ENCODE data around the gene FSD1L. TPM values are rescaled to one million over a fixed set of nuclear protein-coding genes. Genes with fewer than 3 reads are reported as not detected.

FSD1L gene
- total RNA-seq, 2 donors from 2014 or later = 2.3 to 3.9 TPM

- Mint-ChIP-seq H3K4me1 (ENCODE audit: low read depth in 2 of 2) (no peaks in the 10 kb centered on the region), H3K4me3 (no peak overlapping the region), H3K9me3 (no peaks in the 10 kb centered on the region), H3K36me3 (no peaks in the 10 kb centered on the region), H3K27me3 (peaks cover 0 to 6% of the 10 kb centered on the region in 2 donors), H3K27ac (no peak overlapping the region)
- DNase-seq (ENCODE audit: low spot score) (no peak), ATAC-seq (no peak)
Observed at GRCh38 chr9:105421154-105421553, 26.7 kb upstream of the FSD1L start.

GRCh38 chr9:105421864-105422263 lies 26.0 kb upstream of the FSD1L start:
- H3K4me3 Mint-ChIP-seq = no peak overlapping the region
- no peaks in the 10 kb centered on the region for H3K36me3 Mint-ChIP-seq
- H3K27ac Mint-ChIP-seq = no peak overlapping the region
- H3K27me3 Mint-ChIP-seq = peaks cover 0 to 6% of the 10 kb centered on the region in 2 donors
- no peaks in the 10 kb centered on the region for H3K4me1 Mint-ChIP-seq (ENCODE audit: low read depth in 2 of 2)
- no peaks in the 10 kb centered on the region for H3K9me3 Mint-ChIP-seq
- DNase-seq (ENCODE audit: low spot score) (no peak), ATAC-seq (no peak)

- ATAC-seq = no peak
- H3K4me3 Mint-ChIP-seq = no peak overlapping the region
Observed at GRCh38 chr9:105425816-105426433, 21.9 kb upstream of the FSD1L start.

GRCh38 chr9:105426657-105427056 lies 21.2 kb upstream of the FSD1L start:
- H3K27me3 Mint-ChIP-seq = peaks cover 0 to 6% of the 10 kb centered on the region in 2 donors
- H3K4me3 Mint-ChIP-seq = no peak overlapping the region
- H3K4me1 Mint-ChIP-seq (ENCODE audit: low read depth in 2 of 2) = no peaks in the 10 kb centered on the region
- ATAC-seq (no peak), DNase-seq (ENCODE audit: low spot score) (no peak)
- no peaks in the 10 kb centered on the region for H3K36me3 Mint-ChIP-seq
- no peak overlapping the region for H3K27ac Mint-ChIP-seq
- no peaks in the 10 kb centered on the region for H3K9me3 Mint-ChIP-seq

More at GRCh38 chr9:105425816-105426433, 21.9 kb upstream of the FSD1L start:
- Mint-ChIP-seq H3K27me3 (peaks cover 0 to 6% of the 10 kb centered on the region in 2 donors), H3K4me1 (ENCODE audit: low read depth in 2 of 2) (no peaks in the 10 kb centered on the region), H3K9me3 (no peaks in the 10 kb centered on the region), H3K36me3 (no peaks in the 10 kb centered on the region), H3K27ac (no peak overlapping the region)
- DNase-seq (ENCODE audit: low spot score) = no peak

GRCh38 chr9:105431424-105432246 lies 16.2 kb upstream of the FSD1L start:
- no peaks in the 10 kb centered on the region for H3K9me3 Mint-ChIP-seq
- no peaks in the 10 kb centered on the region for H3K4me1 Mint-ChIP-seq (ENCODE audit: low read depth in 2 of 2)
- H3K27me3 Mint-ChIP-seq = peaks cover 2 to 6% of the 10 kb centered on the region in 2 donors
- DNase-seq (ENCODE audit: low spot score) (no peak), ATAC-seq (no peak)
- H3K4me3 Mint-ChIP-seq = no peak overlapping the region
- H3K36me3 Mint-ChIP-seq = no peaks in the 10 kb centered on the region
- no peak overlapping the region for H3K27ac Mint-ChIP-seq

GRCh38 chr9:105432247-105432842 lies 15.5 kb upstream of the FSD1L start:
- Mint-ChIP-seq H3K36me3 (no peaks in the 10 kb centered on the region), H3K9me3 (no peaks in the 10 kb centered on the region), H3K27ac (no peak overlapping the region), H3K27me3 (peaks cover 2 to 6% of the 10 kb centered on the region in 2 donors), H3K4me3 (no peak overlapping the region), H3K4me1 (ENCODE audit: low read depth in 2 of 2) (no peaks in the 10 kb centered on the region)
- no peak for DNase-seq (ENCODE audit: low spot score)
- no peak for ATAC-seq

GRCh38 chr9:105435453-105435852 lies 12.4 kb upstream of the FSD1L start:
- Mint-ChIP-seq H3K27ac (no peak overlapping the region), H3K4me3 (no peak overlapping the region), H3K27me3 (peaks cover 2 to 6% of the 10 kb centered on the region in 2 donors), H3K9me3 (no peaks in the 10 kb centered on the region), H3K36me3 (no peaks in the 10 kb centered on the region), H3K4me1 (ENCODE audit: low read depth in 2 of 2) (no peaks in the 10 kb centered on the region)
- DNase-seq (ENCODE audit: low spot score) = no peak
- no peak for ATAC-seq

- Mint-ChIP-seq H3K9me3 (no peaks in the 10 kb centered on the region), H3K27ac (no peak overlapping the region), H3K27me3 (peaks cover 2 to 6% of the 10 kb centered on the region in 2 donors), H3K36me3 (no peaks in the 10 kb centered on the region), H3K4me3 (no peak overlapping the region), H3K4me1 (ENCODE audit: low read depth in 2 of 2) (no peaks in the 10 kb centered on the region)
- DNase-seq (ENCODE audit: low spot score) (no peak), ATAC-seq (no peak)
Observed at GRCh38 chr9:105436783-105437182, 11.1 kb upstream of the FSD1L start.

- Mint-ChIP-seq H3K27ac (no peak overlapping the region), H3K9me3 (no peaks in the 10 kb centered on the region), H3K4me1 (ENCODE audit: low read depth in 2 of 2) (no peaks in the 10 kb centered on the region), H3K36me3 (no peaks in the 10 kb centered on the region), H3K4me3 (no peak overlapping the region), H3K27me3 (peaks cover 2% of the 10 kb centered on the region in 2 donors)
- no peak for DNase-seq (ENCODE audit: low spot score)
- ATAC-seq = no peak
Observed at GRCh38 chr9:105437704-105438103, 10.1 kb upstream of the FSD1L start.

- no peaks in the 10 kb centered on the region for H3K9me3 Mint-ChIP-seq
- no peak overlapping the region for H3K4me3 Mint-ChIP-seq
- no peaks in the 10 kb centered on the region for H3K36me3 Mint-ChIP-seq
- DNase-seq (ENCODE audit: low spot score) (no peak), ATAC-seq (no peak)
- no peak overlapping the region for H3K27ac Mint-ChIP-seq
- peaks cover 0 to 2% of the 10 kb centered on the region in 2 donors for H3K27me3 Mint-ChIP-seq
- H3K4me1 Mint-ChIP-seq (ENCODE audit: low read depth in 2 of 2) = no peaks in the 10 kb centered on the region
Observed at GRCh38 chr9:105438141-105438806, 9.6 kb upstream of the FSD1L start.

GRCh38 chr9:105439428-105439827 lies 8.4 kb upstream of the FSD1L start:
- Mint-ChIP-seq H3K27ac (no peak overlapping the region), H3K36me3 (no peaks in the 10 kb centered on the region), H3K27me3 (peaks cover 0 to 2% of the 10 kb centered on the region in 2 donors), H3K4me3 (no peak overlapping the region), H3K9me3 (no peaks in the 10 kb centered on the region), H3K4me1 (ENCODE audit: low read depth in 2 of 2) (peaks cover 6 to 9% of the 10 kb centered on the region in 2 donors)
- DNase-seq (ENCODE audit: low spot score) (no peak), ATAC-seq (no peak)

- DNase-seq (ENCODE audit: low spot score) (no peak), ATAC-seq (no peak)
- no peaks in the 10 kb centered on the region for H3K9me3 Mint-ChIP-seq
- H3K36me3 Mint-ChIP-seq = no peaks in the 10 kb centered on the region
- H3K4me1 Mint-ChIP-seq (ENCODE audit: low read depth in 2 of 2) = peaks cover 6 to 9% of the 10 kb centered on the region in 2 donors
- H3K27ac Mint-ChIP-seq = no peak overlapping the region
- H3K27me3 Mint-ChIP-seq = no peaks in the 10 kb centered on the region
- H3K4me3 Mint-ChIP-seq = no peak overlapping the region
Observed at GRCh38 chr9:105441616-105442160, 6.1 kb upstream of the FSD1L start.

- no peak overlapping the region for H3K4me3 Mint-ChIP-seq
- H3K4me1 Mint-ChIP-seq (ENCODE audit: low read depth in 2 of 2) = peaks cover 9 to 12% of the 10 kb centered on the region in 2 donors
- ATAC-seq (no peak), DNase-seq (ENCODE audit: low spot score) (no peak)
- no peak overlapping the region for H3K27ac Mint-ChIP-seq
- H3K9me3 Mint-ChIP-seq = no peaks in the 10 kb centered on the region
- H3K36me3 Mint-ChIP-seq = no peaks in the 10 kb centered on the region
- H3K27me3 Mint-ChIP-seq = no peaks in the 10 kb centered on the region
Observed at GRCh38 chr9:105443121-105443520, 4.7 kb upstream of the FSD1L start.

Data from natural killer cell treated with Interleukin-12 subunit alpha and Interleukin-12 subunit beta and Interleukin-15 and Interleukin-18, amount 100 ng/mL, for 72 hours (primary cell).